ACHN (cell line): Measurements from ENCODE around the gene NBEA.

Experiments used
- DNase-seq: peaks from one replicate; pipeline ENCODE4 v3.0.0-alpha.2; 2015
- in situ Hi-C: cut with HindIII; loops from 2 replicates; pipeline ENCODE4 v1.10.0; 2017; ENCODE audit warnings: low sequenced_read_pairs, low pct_ligation_motif_present, low pct_unique_long_range_greater_than_20kb

NBEA gene

GRCh38 chr13:35225582-35225981 is 283.5 kb downstream of the NBEA start:
- DNase-seq, result no peak
- in situ Hi-C loops, result no loop called here

- no peak for DNase-seq
- in situ Hi-C loops, result no loop called here
Measured at GRCh38 chr13:35228536-35228935, 286.5 kb downstream of the NBEA start.

GRCh38 chr13:35231426-35231825 is 289.4 kb downstream of the NBEA start:
- in situ Hi-C loops, result no loop called here
- no peak for DNase-seq

GRCh38 chr13:35238274-35238673 is 296.2 kb downstream of the NBEA start:
- in situ Hi-C loops, result no loop called here
- no peak for DNase-seq

- in situ Hi-C loops, result no loop called here
- no peak for DNase-seq
Measured at GRCh38 chr13:35252536-35253205, 310.6 kb downstream of the NBEA start.

GRCh38 chr13:35255241-35255640 is 313.2 kb downstream of the NBEA start:
- no peak for DNase-seq
- in situ Hi-C loops, result no loop called here

GRCh38 chr13:35256459-35257148 is 314.5 kb downstream of the NBEA start:
- no peak for DNase-seq
- in situ Hi-C loops, result no loop called here

GRCh38 chr13:35260316-35260715 is 318.2 kb downstream of the NBEA start:
- no peak for DNase-seq
- in situ Hi-C loops, result no loop called here

- in situ Hi-C loops, result no loop called here
- no peak for DNase-seq
Measured at GRCh38 chr13:35266412-35266811, 324.3 kb downstream of the NBEA start.

- DNase-seq, result no peak
- in situ Hi-C loops, result no loop called here
Measured at GRCh38 chr13:35278917-35279316, 336.8 kb downstream of the NBEA start.

GRCh38 chr13:35279500-35279899 is 337.4 kb downstream of the NBEA start:
- in situ Hi-C loops, result no loop called here
- no peak for DNase-seq

GRCh38 chr13:35283856-35284255 is 341.8 kb downstream of the NBEA start:
- DNase-seq, result no peak
- in situ Hi-C loops, result no loop called here

- no peak for DNase-seq
- in situ Hi-C loops, result no loop called here
Measured at GRCh38 chr13:35285677-35286076, 343.6 kb downstream of the NBEA start.

GRCh38 chr13:35292329-35292728 is 350.3 kb downstream of the NBEA start:
- in situ Hi-C loops, result no loop called here

GRCh38 chr13:35293579-35294226 is 351.6 kb downstream of the NBEA start:
- in situ Hi-C loops, result no loop called here

More at GRCh38 chr13:35292329-35292728, 350.3 kb downstream of the NBEA start:
- DNase-seq, result no peak

GRCh38 chr13:35309706-35310105 is 367.6 kb downstream of the NBEA start:
- DNase-seq, result no peak
- in situ Hi-C loops, result no loop called here

More at GRCh38 chr13:35293579-35294226, 351.6 kb downstream of the NBEA start:
- no peak for DNase-seq

GRCh38 chr13:35332134-35332533 is 390.1 kb downstream of the NBEA start:
- in situ Hi-C loops, result no loop called here
- DNase-seq, result no peak

- in situ Hi-C loops, result no loop called here
- no peak for DNase-seq
Measured at GRCh38 chr13:35333157-35333556, 391.1 kb downstream of the NBEA start.

GRCh38 chr13:35342440-35342839 is 400.4 kb downstream of the NBEA start:
- no peak for DNase-seq
- in situ Hi-C loops, result no loop called here

GRCh38 chr13:35343417-35343816 is 401.3 kb downstream of the NBEA start:
- in situ Hi-C loops, result no loop called here

More at GRCh38 chr13:35343417-35343816, 401.3 kb downstream of the NBEA start:
- no peak for DNase-seq
